Activated CD8-positive, alpha-beta T cell treated with anti-CD3 and anti-CD28 coated beads for 36 hours (primary cell): Measurements from ENCODE around the gene SFT2D3. TPM values are rescaled to one million over a fixed set of nuclear protein-coding genes. Genes with fewer than 3 reads are reported as not detected.

ENCODE experiments used
- ATAC-seq: fragments of 200-7000 bp; cut with Tn5 transposase; one replicate; pipeline ENCODE4 v1.10.0; 2021; ENCODE audit warnings: mild to moderate bottlenecking, moderate library complexity
- CTCF ChIA-PET: fragments of 350-600 bp; sonication (Branson Sonifier 250); formaldehyde crosslinking; loops from one replicate; lab custom pipeline; 2021; ENCODE audit warnings: antibody characterized with exemption; lab: Charles Lee
- POLR2A ChIA-PET: fragments of 350-600 bp; sonication (Branson Sonifier 250); formaldehyde crosslinking; loops from one replicate; lab custom pipeline; 2021; ENCODE audit warnings: antibody characterized with exemption; lab: Charles Lee
- DNase-seq: peaks from one replicate; pipeline ENCODE4 v3.0.0-alpha.2; 2020
- H3K27ac Mint-ChIP-seq: one replicate; pipeline ENCODE4 v1.8.0; 2021; ENCODE audit warnings: mild to moderate bottlenecking, mixed read lengths
- H3K27me3 Mint-ChIP-seq: one replicate; pipeline ENCODE4 v1.8.0; 2021; ENCODE audit warnings: mixed read lengths
- H3K36me3 Mint-ChIP-seq: one replicate; pipeline ENCODE4 v1.8.0; 2021; ENCODE audit warnings: low read depth, mixed read lengths
- H3K4me1 Mint-ChIP-seq: one replicate; pipeline ENCODE4 v1.8.0; 2021; ENCODE audit warnings: low read depth, mixed read lengths
- H3K4me3 Mint-ChIP-seq: one replicate; pipeline ENCODE4 v1.8.0; 2021; ENCODE audit warnings: mild to moderate bottlenecking, moderate library complexity, mixed read lengths
- H3K9me3 Mint-ChIP-seq: one replicate; pipeline ENCODE4 v1.8.0; 2021; ENCODE audit warnings: mixed read lengths
- intact Hi-C: fragments of 100-400 bp; cut with micrococcal nuclease; formaldehyde crosslinking; loops from one replicate; pipeline ENCODE4 v1.10.0; 2022
- total RNA-seq, 2 experiments: library from RNA; stranded (reverse); gene quantifications; one replicate each; pipeline ENCODE4 v1.2.3, GENCODE V29; 2021
- TF ChIP-seq, protein P1 (sequence below): fragments of 200-600 bp; IDR thresholded peaks from one replicate; pipeline ENCODE4 v1.8.0; 2022; ENCODE audit warnings: antibody characterized with exemption, mild to moderate bottlenecking

SFT2D3 gene
- total RNA-seq, 2 experiments from 2014 or later = 3.9 to 4.4 TPM

- DNase-seq (no peak), ATAC-seq (no peak)
- intact Hi-C loops = no loop called here
- Mint-ChIP-seq H3K36me3 (peaks cover 26% of the 10 kb centered on the region), H3K27ac (no peak overlapping the region), H3K9me3 (no peaks in the 10 kb centered on the region), H3K27me3 (no peaks in the 10 kb centered on the region), H3K4me1 (peaks cover 26% of the 10 kb centered on the region), H3K4me3 (no peak overlapping the region)
- ChIA-PET POLR2A (no interaction called here), CTCF (no interaction called here)
- TF ChIP-seq, protein P1, sequence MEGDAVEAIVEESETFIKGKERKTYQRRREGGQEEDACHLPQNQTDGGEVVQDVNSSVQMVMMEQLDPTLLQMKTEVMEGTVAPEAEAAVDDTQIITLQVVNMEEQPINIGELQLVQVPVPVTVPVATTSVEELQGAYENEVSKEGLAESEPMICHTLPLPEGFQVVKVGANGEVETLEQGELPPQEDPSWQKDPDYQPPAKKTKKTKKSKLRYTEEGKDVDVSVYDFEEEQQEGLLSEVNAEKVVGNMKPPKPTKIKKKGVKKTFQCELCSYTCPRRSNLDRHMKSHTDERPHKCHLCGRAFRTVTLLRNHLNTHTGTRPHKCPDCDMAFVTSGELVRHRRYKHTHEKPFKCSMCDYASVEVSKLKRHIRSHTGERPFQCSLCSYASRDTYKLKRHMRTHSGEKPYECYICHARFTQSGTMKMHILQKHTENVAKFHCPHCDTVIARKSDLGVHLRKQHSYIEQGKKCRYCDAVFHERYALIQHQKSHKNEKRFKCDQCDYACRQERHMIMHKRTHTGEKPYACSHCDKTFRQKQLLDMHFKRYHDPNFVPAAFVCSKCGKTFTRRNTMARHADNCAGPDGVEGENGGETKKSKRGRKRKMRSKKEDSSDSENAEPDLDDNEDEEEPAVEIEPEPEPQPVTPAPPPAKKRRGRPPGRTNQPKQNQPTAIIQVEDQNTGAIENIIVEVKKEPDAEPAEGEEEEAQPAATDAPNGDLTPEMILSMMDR = no peak
These were observed 34.5 kb downstream of the SFT2D3 start for GRCh38 chr2:127735537-127736399.

DNA sequence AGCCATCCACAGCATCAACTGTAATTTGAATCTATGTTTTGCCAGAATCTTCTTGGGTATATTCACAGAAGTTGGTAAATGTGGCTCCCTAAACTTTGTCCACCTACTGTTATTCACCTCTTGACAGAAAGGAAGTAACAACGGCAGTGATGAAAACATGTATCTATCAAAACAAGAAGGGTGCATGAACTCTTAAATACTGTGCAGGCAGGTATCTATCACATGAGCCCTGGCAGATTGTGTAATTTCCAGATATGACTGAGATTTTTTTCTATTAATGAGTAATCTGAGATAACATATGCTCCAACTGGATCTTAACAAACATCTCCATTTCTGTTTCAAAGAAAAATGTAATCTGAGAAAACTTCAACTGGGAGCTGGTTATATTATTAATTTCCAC is 36.6 kb downstream of the SFT2D3 start:
- ChIA-PET CTCF (interaction anchor here (0.6 kb wide), 1 partner anchor 37 kb away, joined by 3 read pairs; no protein-coding TSS in a partner anchor), POLR2A (interaction anchor here (0.8 kb wide), 1 partner anchor 11 kb away, joined by 3 read pairs; no protein-coding TSS in a partner anchor)
- intact Hi-C loops = no loop called here
- DNase-seq = no peak
- TF ChIP-seq, protein P1 = no peak
- ATAC-seq = no peak
- Mint-ChIP-seq H3K9me3 (no peaks in the 10 kb centered on the region), H3K27ac (no peak overlapping the region), H3K4me3 (no peak overlapping the region), H3K36me3 (peaks cover 34% of the 10 kb centered on the region), H3K27me3 (no peaks in the 10 kb centered on the region), H3K4me1 (peaks cover 34% of the 10 kb centered on the region)

DNA sequence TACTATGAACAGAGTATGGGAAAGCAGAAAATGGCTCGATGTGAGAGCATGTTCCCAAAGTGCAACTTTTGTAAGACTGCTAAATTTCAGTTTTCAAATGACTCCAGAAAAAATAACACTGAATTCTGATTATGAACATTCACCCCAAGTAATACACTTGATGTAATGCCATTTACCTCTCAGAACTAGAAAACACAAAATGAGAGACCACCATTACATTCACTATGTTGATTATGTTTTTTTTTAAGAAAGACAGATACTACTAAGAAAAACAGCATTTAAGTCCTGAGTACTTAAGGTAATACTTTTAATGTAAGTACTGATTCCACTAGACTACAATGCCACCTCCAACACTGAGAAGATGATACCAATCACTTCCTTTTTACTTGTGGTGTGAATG is 38.5 kb downstream of the SFT2D3 start:
- peaks cover 49% of the 10 kb centered on the region for H3K4me1 Mint-ChIP-seq
- H3K27ac Mint-ChIP-seq = no peak overlapping the region
- intact Hi-C loops = no loop called here
- H3K9me3 Mint-ChIP-seq = no peaks in the 10 kb centered on the region
- DNase-seq (no peak), ATAC-seq (no peak)
- CTCF ChIA-PET = interaction anchor here (1.1 to 1.5 kb wide), 2 partner anchors 9 to 10 kb away, joined by 3 to 4 read pairs; no protein-coding TSS in a partner anchor
- H3K27me3 Mint-ChIP-seq = no peaks in the 10 kb centered on the region
- peaks cover 34% of the 10 kb centered on the region for H3K36me3 Mint-ChIP-seq
- TF ChIP-seq, protein P1 = no peak
- no peak overlapping the region for H3K4me3 Mint-ChIP-seq
- POLR2A ChIA-PET = no interaction called here

DNA sequence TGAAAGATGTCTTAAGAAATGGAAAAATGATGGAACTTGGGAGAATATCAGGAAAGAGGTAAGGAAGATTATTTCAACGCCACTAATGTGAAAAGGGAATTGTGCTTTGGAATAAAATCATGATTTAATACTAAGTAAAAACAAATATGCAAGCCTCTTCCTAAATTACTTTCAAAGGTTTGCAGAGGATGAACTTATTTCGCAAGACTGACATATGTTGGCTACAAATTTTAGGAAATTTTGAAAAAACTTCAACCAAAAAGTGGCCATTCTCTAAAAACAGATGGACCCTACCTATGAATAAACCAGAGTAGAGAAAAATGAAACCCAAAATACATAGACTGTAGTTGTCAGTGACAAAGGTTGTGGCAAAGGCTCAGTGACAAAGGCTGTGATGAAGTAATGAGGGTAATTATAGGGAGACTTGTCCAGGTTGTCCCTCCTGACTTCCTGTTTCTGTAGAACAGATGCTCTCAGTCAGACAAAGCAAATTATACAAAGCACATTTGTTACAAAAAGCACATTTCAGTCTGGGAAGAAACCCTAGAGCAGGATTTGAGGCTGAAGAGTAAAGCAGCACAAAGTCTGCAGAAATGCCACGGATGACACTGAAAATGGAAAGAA is 39.5 kb downstream of the SFT2D3 start:
- H3K4me1 Mint-ChIP-seq = peaks cover 51% of the 10 kb centered on the region
- H3K27ac Mint-ChIP-seq = peak overlapping the region; percentile 35
- no peak overlapping the region for H3K4me3 Mint-ChIP-seq
- H3K36me3 Mint-ChIP-seq = peaks cover 37% of the 10 kb centered on the region
- ATAC-seq = no peak
- no peaks in the 10 kb centered on the region for H3K9me3 Mint-ChIP-seq
- ChIA-PET CTCF (interaction anchor here (1.1 to 1.5 kb wide), 2 partner anchors 8 to 9 kb away, joined by 3 to 4 read pairs; no protein-coding TSS in a partner anchor), POLR2A (no interaction called here)
- TF ChIP-seq, protein P1 = no peak
- DNase-seq = no peak
- no peaks in the 10 kb centered on the region for H3K27me3 Mint-ChIP-seq
- intact Hi-C loops = no loop called here
